ENCODE data around the gene FBLN5. TPM values are rescaled to one million over a fixed set of nuclear protein-coding genes. Genes with fewer than 3 reads are reported as not detected.

FBLN5 gene
- total and polyA plus RNA-seq, 9 of the 15 experiments (the other 6 are each of a cell fraction or from before 2014, with no cell fraction given), result 0.11 to 0.22 TPM; not detected in 7

- no peak for TF ChIP-seq MGA (IDR thresholded peaks at IDR 0.05)
- no peak for TF ChIP-seq YY1 (IDR thresholded peaks at IDR 0.05; ENCODE audit: borderline replicate concordance in 1 of 3, control insufficient read depth in 1 of 3, extremely low read depth in 1 of 3, insufficient read depth in 3 of 3, insufficient read length in 1 of 3, insufficient replicate concordance in 2 of 3, low read depth in 1 of 3, low read length in 2 of 3)
- no peak for TF ChIP-seq ZNF655 (CRISPR knock-in tag; IDR thresholded peaks at IDR 0.05)
- TF ChIP-seq ZC3H11A (IDR thresholded peaks at IDR 0.05; ENCODE audit: low read depth, low read length), result no peak
- TF ChIP-seq RAD51 (IDR thresholded peaks at IDR 0.05; ENCODE audit: borderline replicate concordance, low read depth), result 0 out of 2 replicates have a peak, but pooled peaks have one; percentile 13
Observed at GRCh38 chr14:91839749-91840148, 107.7 kb downstream of the FBLN5 start (continued).

All from K562 (cell line).